H9 (cell line): Measurements from ENCODE around the gene SPRY4. TPM values are rescaled to one million over a fixed set of nuclear protein-coding genes. Genes with fewer than 3 reads are reported as not detected.

Experiments used
- DNase-seq: peaks from one replicate; pipeline ENCODE4 v3.0.0-alpha.2; 2017
- H2AFZ ChIP-seq: one replicate; pipeline ENCODE4 v1.6.1; 2013; ENCODE audit warnings: mild to moderate bottlenecking, low read length, control low read depth, moderate library complexity
- H2AK5ac ChIP-seq: 2 replicates; pipeline ENCODE4 v1.6.1; 2013; ENCODE audit warnings: low read length, control low read depth, mixed read lengths; ENCODE audit not compliant: insufficient read length
- H2BK120ac ChIP-seq: one replicate; pipeline ENCODE4 v1.6.1; 2013; ENCODE audit warnings: low read depth, mild to moderate bottlenecking, low read length, control low read depth, inconsistent platforms; ENCODE audit not compliant: poor library complexity, severe bottlenecking
- H2BK12ac ChIP-seq: 2 replicates; pipeline ENCODE4 v1.6.1; 2013; ENCODE audit warnings: low read length, control low read depth, mixed read lengths, low read depth; ENCODE audit not compliant: insufficient read length
- H2BK15ac ChIP-seq: 2 replicates; pipeline ENCODE4 v1.6.1; 2013; ENCODE audit warnings: low read depth, low read length, control low read depth
- H2BK20ac ChIP-seq: one replicate; pipeline ENCODE4 v1.6.1; 2013; ENCODE audit warnings: low read depth, mild to moderate bottlenecking, low read length, control low read depth, inconsistent platforms; ENCODE audit not compliant: poor library complexity, severe bottlenecking
- H2BK5ac ChIP-seq: 2 replicates; pipeline ENCODE4 v1.6.1; 2013; ENCODE audit warnings: low read length, control low read depth, mixed read lengths; ENCODE audit not compliant: insufficient read length
- H3K14ac ChIP-seq: 2 replicates; pipeline ENCODE4 v1.6.1; 2013; ENCODE audit warnings: low read length, control low read depth; ENCODE audit not compliant: insufficient read depth
- H3K18ac ChIP-seq: 2 replicates; pipeline ENCODE4 v1.6.1; 2013; ENCODE audit warnings: low read depth, mild to moderate bottlenecking, mixed read lengths, low read length, control low read depth; ENCODE audit not compliant: insufficient read length
- H3K23ac ChIP-seq: 2 replicates; pipeline ENCODE4 v1.6.1; 2013; ENCODE audit warnings: low read length, control low read depth, mixed read lengths, low read depth; ENCODE audit not compliant: insufficient read length
- H3K23me2 ChIP-seq: 2 replicates; pipeline ENCODE4 v1.6.1; 2013; ENCODE audit warnings: low read depth, mild to moderate bottlenecking, mixed read lengths, low read length, control low read depth; ENCODE audit not compliant: insufficient read length, poor library complexity, severe bottlenecking
- H3K27ac ChIP-seq: 2 replicates; pipeline ENCODE4 v1.5.1; 2013; ENCODE audit warnings: low read length, control low read depth, mixed read lengths, low read depth; ENCODE audit not compliant: insufficient read length
- H3K27me3 ChIP-seq: 2 replicates; pipeline ENCODE4 v1.6.1; 2013; ENCODE audit warnings: low read length, control low read depth, inconsistent platforms; ENCODE audit not compliant: insufficient read depth
- H3K4ac ChIP-seq: 2 replicates; pipeline ENCODE4 v1.6.1; 2013; ENCODE audit warnings: low read depth, mild to moderate bottlenecking, control low read depth, inconsistent platforms, low read length, moderate library complexity
- H3K4me1 ChIP-seq: 2 replicates; pipeline ENCODE4 v1.6.1; 2013; ENCODE audit warnings: low read length, control low read depth, inconsistent platforms; ENCODE audit not compliant: insufficient read depth
- H3K4me2 ChIP-seq: 2 replicates; pipeline ENCODE4 v1.6.1; 2013; ENCODE audit warnings: low read length, control low read depth, mixed read lengths; ENCODE audit not compliant: insufficient read length, insufficient read depth
- H3K56ac ChIP-seq: 2 replicates; pipeline ENCODE4 v1.6.1; 2013; ENCODE audit warnings: low read depth, mild to moderate bottlenecking, mixed read lengths, low read length, control low read depth; ENCODE audit not compliant: insufficient read length
- H3K79me1 ChIP-seq: 2 replicates; pipeline ENCODE4 v1.6.1; 2013; ENCODE audit warnings: low read depth, mild to moderate bottlenecking, moderate library complexity, low read length, control low read depth, inconsistent platforms; ENCODE audit not compliant: insufficient read depth, poor library complexity, severe bottlenecking
- H3K79me2 ChIP-seq: 2 replicates; pipeline ENCODE4 v1.6.1; 2013; ENCODE audit warnings: low read length, control low read depth, inconsistent platforms; ENCODE audit not compliant: insufficient read depth
- H3K9ac ChIP-seq: 2 replicates; pipeline ENCODE4 v1.6.1; 2013; ENCODE audit warnings: low read length, control low read depth, mixed read lengths; ENCODE audit not compliant: insufficient read length; ENCODE audit errors: extremely low read depth
- H3K9me3 ChIP-seq: one replicate; pipeline ENCODE4 v1.6.1; 2013; ENCODE audit warnings: low read depth, low read length, inconsistent platforms; ENCODE audit not compliant: control insufficient read depth
- H3T11ph ChIP-seq: one replicate; pipeline ENCODE4 v1.6.1; 2013; ENCODE audit warnings: mild to moderate bottlenecking, low read length, control low read depth, inconsistent platforms
- H4K20me1 ChIP-seq: one replicate; pipeline ENCODE4 v1.6.1; 2013; ENCODE audit not compliant: control insufficient read depth, insufficient read length, insufficient read depth
- H4K5ac ChIP-seq: 2 replicates; pipeline ENCODE4 v1.6.1; 2013; ENCODE audit warnings: low read depth, mild to moderate bottlenecking, mixed read lengths, low read length, control low read depth; ENCODE audit not compliant: insufficient read length
- H4K8ac ChIP-seq: replicated peaks from 2 replicates; pipeline ENCODE4 v1.6.1; 2013; ENCODE audit warnings: low read length, control low read depth, mixed read lengths, low read depth; ENCODE audit not compliant: insufficient read length
- H4K91ac ChIP-seq: 2 replicates; pipeline ENCODE4 v1.6.1; 2013; ENCODE audit warnings: low read depth, mild to moderate bottlenecking, moderate library complexity, mixed read lengths, low read length, control low read depth; ENCODE audit not compliant: insufficient read length
- H3K27ac Mint-ChIP-seq, 3 experiments: 2 replicates in 2 of 3; 3 replicates in 1 of 3; pipeline ENCODE4 v1.8.0; 2020 to 2021; ENCODE audit warnings: mixed read lengths in 3 of 3, mild to moderate bottlenecking in 1 of 3, moderate library complexity in 1 of 3
- H3K27me3 Mint-ChIP-seq: 2 replicates; pipeline ENCODE4 v1.8.0; 2021; ENCODE audit warnings: low read depth, mild to moderate bottlenecking, moderate library complexity, mixed read lengths
- H3K36me3 Mint-ChIP-seq, 3 experiments: 2 replicates in 2 of 3; 3 replicates in 1 of 3; pipeline ENCODE4 v1.8.0; 2020 to 2021; ENCODE audit warnings: low read depth in 3 of 3, mixed read lengths in 3 of 3; ENCODE audit not compliant: insufficient read depth in 1 of 3
- H3K4me1 Mint-ChIP-seq, 2 experiments: 2 replicates each; pipeline ENCODE4 v1.8.0; 2020; ENCODE audit warnings: mixed read lengths in 2 of 2
- H3K4me3 Mint-ChIP-seq, 2 experiments: 2 replicates in 1 of 2; 3 replicates in 1 of 2; pipeline ENCODE4 v1.8.0; 2020 to 2021; ENCODE audit warnings: mild to moderate bottlenecking in 2 of 2, mixed read lengths in 2 of 2, moderate library complexity in 1 of 2
- H3K9me3 Mint-ChIP-seq, 2 experiments: 2 replicates in 1 of 2; 3 replicates in 1 of 2; pipeline ENCODE4 v1.8.0; 2020; ENCODE audit warnings: mild to moderate bottlenecking in 2 of 2, mixed read lengths in 2 of 2, moderate library complexity in 1 of 2
- WGBS: extraction: QIAGEN DNeasy Blood & Tissue Kit; methylation state at CpG from one replicate; pipeline ENCODE4 v1.1.7; 2013; ENCODE audit warnings: missing lambda C conversion rate, low lambda C conversion rate, mixed read lengths; ENCODE audit not compliant: insufficient read length; ENCODE audit errors: extremely low coverage; 5-methylcytosine and 5-hydroxymethylcytosine counted together
- total RNA-seq: library from RNA; stranded (reverse); gene quantifications from 2 replicates; pipeline ENCODE4 v1.2.1, GENCODE V29; 2021
- TF ChIP-seq, protein P1 (sequence below): fragments of 200-600 bp; sonication (generic); conservative IDR thresholded peaks from 3 replicates; pipeline ENCODE4 v1.8.0; 2021; ENCODE audit warnings: antibody characterized with exemption, mild to moderate bottlenecking

The SPRY4 gene
- total RNA-seq, 1 experiment from 2014 or later: 92.4 TPM

DNA sequence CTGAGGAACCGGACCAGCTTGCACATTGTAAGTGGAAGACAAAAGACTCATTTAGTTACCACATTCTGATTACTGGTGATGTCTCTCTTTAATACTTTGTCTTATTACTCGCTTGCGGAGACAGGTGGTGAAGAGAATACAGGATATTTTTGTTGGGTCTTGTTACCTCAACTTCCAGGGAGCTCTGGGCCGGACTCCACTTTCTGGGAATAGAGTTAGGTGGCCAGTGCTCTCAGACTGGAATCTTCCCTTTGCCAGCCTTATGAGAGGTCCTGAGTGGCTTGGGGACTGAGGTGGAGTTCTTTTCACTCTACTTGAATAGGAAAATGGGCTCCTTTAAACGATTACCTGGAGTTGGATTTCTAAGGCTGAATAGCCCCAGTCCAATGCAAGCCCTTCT, 33.3 kb upstream of the SPRY4 start:
- no peak overlapping the region for H2BK5ac ChIP-seq
- H2BK20ac ChIP-seq: no peak overlapping the region
- Mint-ChIP-seq H3K4me1 (peaks cover 45 to 61% of the 10 kb centered on the region in 2 experiments), H3K4me3 (0 out of 5 replicates have a peak overlapping the region, but pooled peaks of 1 of the 2 experiments have one; percentile 14), H3K9me3 (no peaks in the 10 kb centered on the region), H3K36me3 (peaks cover 0 to 3% (median 0%) of the 10 kb centered on the region in 3 experiments; a peak in 1 of 7 replicates), H3K27ac (0 out of 7 replicates have a peak overlapping the region, but pooled peaks of 1 of the 3 experiments have one; percentile 96), H3K27me3 (peaks cover 12% of the 10 kb centered on the region)
- H4K5ac ChIP-seq: no peak overlapping the region
- no peak overlapping the region for H3K4ac ChIP-seq
- H2BK120ac ChIP-seq: no peak overlapping the region
- H3K79me1 ChIP-seq: no peaks in the 10 kb centered on the region
- no peak overlapping the region for H2AK5ac ChIP-seq
- H3K27me3 ChIP-seq: no peaks in the 10 kb centered on the region
- WGBS: no CpG with 5 or more reads among the region's 5 CpGs
- no peak overlapping the region for H4K8ac ChIP-seq
- no peak overlapping the region for H3K23ac ChIP-seq
- no peak for DNase-seq
- H3T11ph ChIP-seq: no peak overlapping the region
- peaks cover 17% of the 10 kb centered on the region for H3K4me1 ChIP-seq
- no peak overlapping the region for H3K14ac ChIP-seq
- H3K23me2 ChIP-seq: peaks cover 5% of the 10 kb centered on the region
- H2AFZ ChIP-seq: no peak overlapping the region
- no peak overlapping the region for H3K27ac ChIP-seq
- H4K20me1 ChIP-seq: no peaks in the 10 kb centered on the region
- no peak overlapping the region for H3K18ac ChIP-seq
- no peak overlapping the region for H4K91ac ChIP-seq
- no peak overlapping the region for H3K4me2 ChIP-seq
- H3K9ac ChIP-seq: no peak overlapping the region
- no peaks in the 10 kb centered on the region for H3K9me3 ChIP-seq
- TF ChIP-seq, protein P1, sequence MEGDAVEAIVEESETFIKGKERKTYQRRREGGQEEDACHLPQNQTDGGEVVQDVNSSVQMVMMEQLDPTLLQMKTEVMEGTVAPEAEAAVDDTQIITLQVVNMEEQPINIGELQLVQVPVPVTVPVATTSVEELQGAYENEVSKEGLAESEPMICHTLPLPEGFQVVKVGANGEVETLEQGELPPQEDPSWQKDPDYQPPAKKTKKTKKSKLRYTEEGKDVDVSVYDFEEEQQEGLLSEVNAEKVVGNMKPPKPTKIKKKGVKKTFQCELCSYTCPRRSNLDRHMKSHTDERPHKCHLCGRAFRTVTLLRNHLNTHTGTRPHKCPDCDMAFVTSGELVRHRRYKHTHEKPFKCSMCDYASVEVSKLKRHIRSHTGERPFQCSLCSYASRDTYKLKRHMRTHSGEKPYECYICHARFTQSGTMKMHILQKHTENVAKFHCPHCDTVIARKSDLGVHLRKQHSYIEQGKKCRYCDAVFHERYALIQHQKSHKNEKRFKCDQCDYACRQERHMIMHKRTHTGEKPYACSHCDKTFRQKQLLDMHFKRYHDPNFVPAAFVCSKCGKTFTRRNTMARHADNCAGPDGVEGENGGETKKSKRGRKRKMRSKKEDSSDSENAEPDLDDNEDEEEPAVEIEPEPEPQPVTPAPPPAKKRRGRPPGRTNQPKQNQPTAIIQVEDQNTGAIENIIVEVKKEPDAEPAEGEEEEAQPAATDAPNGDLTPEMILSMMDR: no peak
- H2BK15ac ChIP-seq: no peak overlapping the region
- H2BK12ac ChIP-seq: no peak overlapping the region
- H3K56ac ChIP-seq: no peak overlapping the region
- H3K79me2 ChIP-seq: no peaks in the 10 kb centered on the region
